Measurements from ENCODE around the gene ARHGAP1.

The ARHGAP1 gene

GRCh38 chr11:46686886-46687795 is 13.3 kb downstream of the ARHGAP1 start:
- no peak for TF ChIP-seq CTCF (IDR thresholded peaks at IDR 0.05; ENCODE audit: control insufficient read depth, extremely low read depth, insufficient read depth)
- DNase-seq (ENCODE audit: low read depth): no peak
- no peak overlapping the region for H3K4me3 ChIP-seq (ENCODE audit: low read depth, low read length)

GRCh38 chr11:46684367-46684766 is 16.1 kb downstream of the ARHGAP1 start:
- no peak for TF ChIP-seq CTCF (IDR thresholded peaks at IDR 0.05; ENCODE audit: control insufficient read depth, extremely low read depth, insufficient read depth)

GRCh38 chr11:46682773-46683752 is 17.4 kb downstream of the ARHGAP1 start:
- no peak overlapping the region for H3K4me3 ChIP-seq (ENCODE audit: low read depth, low read length)
- no peak for TF ChIP-seq CTCF (IDR thresholded peaks at IDR 0.05; ENCODE audit: control insufficient read depth, extremely low read depth, insufficient read depth)
- DNase-seq (ENCODE audit: low read depth): no peak

More at GRCh38 chr11:46684367-46684766, 16.1 kb downstream of the ARHGAP1 start:
- no peak overlapping the region for H3K4me3 ChIP-seq (ENCODE audit: low read depth, low read length)
- no peak for DNase-seq (ENCODE audit: low read depth)

GRCh38 chr11:46681814-46682213 is 18.6 kb downstream of the ARHGAP1 start:
- TF ChIP-seq CTCF (IDR thresholded peaks at IDR 0.05; ENCODE audit: control insufficient read depth, extremely low read depth, insufficient read depth): no peak
- no peak overlapping the region for H3K4me3 ChIP-seq (ENCODE audit: low read depth, low read length)
- DNase-seq (ENCODE audit: low read depth): no peak

- DNase-seq (ENCODE audit: low read depth): no peak
Measured at GRCh38 chr11:46680815-46681214, 19.6 kb downstream of the ARHGAP1 start.

More at GRCh38 chr11:46680815-46681214, 19.6 kb downstream of the ARHGAP1 start:
- H3K4me3 ChIP-seq (ENCODE audit: low read depth, low read length): no peak overlapping the region
- no peak for TF ChIP-seq CTCF (IDR thresholded peaks at IDR 0.05; ENCODE audit: control insufficient read depth, extremely low read depth, insufficient read depth)

Measured in LNCaP clone FGC (cell line).